Suprapubic skin (tissue), 4 donors: ENCODE measurements around the gene KIZ. TPM values are rescaled to one million over a fixed set of nuclear protein-coding genes. Genes with fewer than 3 reads are reported as not detected.

Source experiments
- DNase-seq, 2 donors: peaks; one replicate each; pipeline ENCODE4 v3.0.0-alpha.2; 2019; ENCODE audit warnings: low spot score in 2 of 2
- H3K27ac ChIP-seq: fragments of 200-600 bp; sonication (generic); one replicate; pipeline ENCODE4 v1.5.1; 2019
- H3K27me3 ChIP-seq: fragments of 200-600 bp; sonication (generic); one replicate; pipeline ENCODE4 v1.5.1; 2019
- H3K36me3 ChIP-seq: fragments of 200-600 bp; sonication (generic); one replicate; pipeline ENCODE4 v1.5.1; 2019
- H3K4me1 ChIP-seq: fragments of 200-600 bp; sonication (generic); one replicate; pipeline ENCODE4 v1.5.1; 2019
- H3K4me3 ChIP-seq: fragments of 200-600 bp; sonication (generic); one replicate; pipeline ENCODE4 v1.5.1; 2019; ENCODE audit warnings: mild to moderate bottlenecking
- H3K9me3 ChIP-seq: fragments of 200-600 bp; sonication (generic); one replicate; pipeline ENCODE4 v1.5.1; 2019
- EP300 ChIP-seq: sonication (generic); formaldehyde crosslinking; IDR thresholded peaks from one replicate; pipeline ENCODE4 v1.6.1; 2017; ENCODE audit warnings: antibody characterized with exemption
- POLR2A ChIP-seq, 2 donors: fragments of 450-650 bp; IDR thresholded peaks; one replicate each; pipeline ENCODE4 v1.6.1; 2017; ENCODE audit warnings: antibody characterized with exemption in 2 of 2, mild to moderate bottlenecking in 2 of 2, moderate library complexity in 2 of 2
- POLR2AphosphoS5 ChIP-seq, 3 donors: sonication (generic); formaldehyde crosslinking; IDR thresholded peaks; one replicate each; pipeline ENCODE4 v1.6.1; 2017; ENCODE audit warnings: antibody characterized with exemption in 3 of 3
- WGBS: methylation state at CpG from one replicate; pipeline ENCODE4 v1.1.5; 2018; 5-methylcytosine and 5-hydroxymethylcytosine counted together
- total RNA-seq, 4 donors: library from RNA; depleted of rRNA; stranded (reverse); fragments of >200 nt; gene quantifications; one replicate each; pipeline ENCODE4 v1.1.0, GENCODE V29; 2016
- TF ChIP-seq, protein P1 (sequence below), 2 donors: fragments of 200-600 bp in 1 of 2; fragments of 450-650 bp in 1 of 2; sonication (generic) in 1 of 2; IDR thresholded peaks; one replicate each; pipeline ENCODE4 v1.5.1; 2016 to 2019; ENCODE audit warnings: antibody characterized with exemption in 2 of 2, mild to moderate bottlenecking in 1 of 2, moderate library complexity in 1 of 2

The KIZ gene
- total RNA-seq, 4 donors from 2014 or later: 14.7 to 43.0 (median 34.0) TPM

DNA sequence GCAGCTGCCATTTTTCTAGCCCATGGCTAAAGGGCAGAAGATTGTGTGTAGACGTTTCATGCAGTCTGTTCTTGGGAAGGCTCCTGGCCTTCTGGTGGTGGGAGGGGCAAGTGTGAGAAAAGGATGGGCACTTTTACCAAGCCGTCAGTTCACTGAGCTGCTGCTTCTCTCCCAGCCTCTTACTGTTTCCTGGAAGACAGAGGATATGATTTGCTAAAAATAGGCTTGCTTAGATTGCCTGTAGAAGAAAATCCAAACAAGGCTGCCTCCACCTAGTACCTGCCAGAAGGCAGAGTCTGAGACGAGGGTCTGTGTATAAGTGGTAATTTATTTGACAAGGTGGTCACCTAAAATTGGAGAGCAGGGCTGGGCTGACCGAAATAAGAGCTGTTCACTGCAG lies 7.5 kb downstream of the KIZ start:
- Histone ChIP-seq H3K27ac (no peak overlapping the region), H3K36me3 (peaks cover 22% of the 10 kb centered on the region), H3K27me3 (no peaks in the 10 kb centered on the region), H3K9me3 (no peaks in the 10 kb centered on the region), H3K4me1 (no peaks in the 10 kb centered on the region), H3K4me3 (no peak overlapping the region)
- DNase-seq: no peak
- TF ChIP-seq POLR2AphosphoS5 (IDR thresholded peaks at IDR 0.05) (no peak), EP300 (no peak), POLR2A (IDR thresholded peaks at IDR 0.05) (no peak)
- TF ChIP-seq, protein P1, sequence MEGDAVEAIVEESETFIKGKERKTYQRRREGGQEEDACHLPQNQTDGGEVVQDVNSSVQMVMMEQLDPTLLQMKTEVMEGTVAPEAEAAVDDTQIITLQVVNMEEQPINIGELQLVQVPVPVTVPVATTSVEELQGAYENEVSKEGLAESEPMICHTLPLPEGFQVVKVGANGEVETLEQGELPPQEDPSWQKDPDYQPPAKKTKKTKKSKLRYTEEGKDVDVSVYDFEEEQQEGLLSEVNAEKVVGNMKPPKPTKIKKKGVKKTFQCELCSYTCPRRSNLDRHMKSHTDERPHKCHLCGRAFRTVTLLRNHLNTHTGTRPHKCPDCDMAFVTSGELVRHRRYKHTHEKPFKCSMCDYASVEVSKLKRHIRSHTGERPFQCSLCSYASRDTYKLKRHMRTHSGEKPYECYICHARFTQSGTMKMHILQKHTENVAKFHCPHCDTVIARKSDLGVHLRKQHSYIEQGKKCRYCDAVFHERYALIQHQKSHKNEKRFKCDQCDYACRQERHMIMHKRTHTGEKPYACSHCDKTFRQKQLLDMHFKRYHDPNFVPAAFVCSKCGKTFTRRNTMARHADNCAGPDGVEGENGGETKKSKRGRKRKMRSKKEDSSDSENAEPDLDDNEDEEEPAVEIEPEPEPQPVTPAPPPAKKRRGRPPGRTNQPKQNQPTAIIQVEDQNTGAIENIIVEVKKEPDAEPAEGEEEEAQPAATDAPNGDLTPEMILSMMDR (IDR thresholded peaks at IDR 0.05): no peak
- 84% methylated on average over 4 of the region's 4 CpGs for WGBS

DNA sequence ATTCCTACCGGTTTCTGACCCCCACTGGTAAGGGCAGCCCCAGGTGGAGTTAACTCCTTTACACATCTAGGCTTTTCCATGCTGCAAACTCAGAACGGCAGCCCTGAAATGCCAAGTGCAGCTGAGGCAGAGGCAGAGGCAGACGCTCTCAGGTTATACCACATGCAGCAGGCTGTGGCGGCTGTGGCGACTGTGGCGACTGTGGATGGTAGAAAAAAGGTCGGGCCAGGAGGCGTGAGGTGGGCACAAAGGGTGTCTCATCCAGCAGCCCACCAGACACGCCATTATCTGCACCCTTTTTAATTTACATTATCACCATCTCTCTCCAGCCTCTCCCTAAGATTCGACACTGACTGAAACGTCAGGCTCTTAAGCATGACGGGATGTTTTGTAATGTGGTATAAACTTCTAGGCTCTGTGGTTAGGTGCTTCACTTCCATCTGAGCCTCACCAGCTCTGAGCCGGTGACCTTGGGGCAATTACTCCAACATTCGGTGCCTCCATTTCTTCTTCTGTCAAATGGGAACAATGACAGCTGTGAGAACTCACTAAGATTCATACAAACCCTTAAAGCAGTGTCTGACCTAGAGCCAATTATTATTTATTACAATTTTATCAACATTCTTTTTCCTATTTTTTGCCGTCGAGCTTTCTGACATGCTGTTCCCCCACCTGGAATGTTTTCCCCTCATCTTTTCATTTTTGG lies 8.2 kb downstream of the KIZ start:
- TF ChIP-seq POLR2A (IDR thresholded peaks at IDR 0.05): no peak
- TF ChIP-seq, protein P1 (IDR thresholded peaks at IDR 0.05): no peak
- no peak for TF ChIP-seq EP300
- TF ChIP-seq POLR2AphosphoS5 (IDR thresholded peaks at IDR 0.05): no peak
- no peaks in the 10 kb centered on the region for H3K9me3 ChIP-seq
- DNase-seq: no peak
- H3K4me1 ChIP-seq: no peaks in the 10 kb centered on the region
- H3K27me3 ChIP-seq: no peaks in the 10 kb centered on the region
- 92% methylated on average over 16 of the region's 16 CpGs for WGBS
- H3K36me3 ChIP-seq: peaks cover 22% of the 10 kb centered on the region
- H3K27ac ChIP-seq: no peak overlapping the region
- H3K4me3 ChIP-seq: no peak overlapping the region

DNA sequence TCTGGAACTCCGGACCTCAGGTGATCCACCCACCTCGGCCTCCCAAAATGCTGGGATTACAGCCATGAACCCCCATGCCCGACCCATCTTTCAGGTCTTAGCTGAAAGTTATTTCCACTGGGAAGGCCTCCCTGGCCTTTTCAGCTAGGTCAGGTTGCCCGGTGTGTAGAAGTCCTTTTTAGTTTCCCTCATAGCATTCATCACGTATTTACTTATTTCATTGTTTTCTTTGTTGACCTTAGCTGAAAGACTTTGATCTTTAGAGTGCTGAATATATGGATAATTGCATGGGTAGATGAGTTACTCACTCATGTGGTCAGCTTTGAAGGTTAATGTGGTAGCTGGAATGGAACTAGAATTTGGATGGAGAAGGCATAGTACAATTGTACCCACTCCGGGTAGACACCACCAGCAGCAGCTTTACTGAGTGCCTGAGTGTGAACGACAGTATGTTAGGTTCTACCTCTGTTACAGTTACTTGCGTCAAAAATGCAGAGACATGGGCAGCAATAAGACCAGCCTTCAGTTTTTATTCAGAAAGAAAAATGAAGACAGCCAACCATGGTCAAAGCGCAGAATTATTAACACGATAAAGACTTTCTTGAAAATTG lies 9.1 kb downstream of the KIZ start:
- Histone ChIP-seq H3K36me3 (peaks cover 22% of the 10 kb centered on the region), H3K4me1 (no peaks in the 10 kb centered on the region), H3K4me3 (no peak overlapping the region), H3K27me3 (no peaks in the 10 kb centered on the region), H3K9me3 (no peaks in the 10 kb centered on the region), H3K27ac (no peak overlapping the region)
- no peak for DNase-seq
- TF ChIP-seq, protein P1 (IDR thresholded peaks at IDR 0.05): no peak
- no peak for TF ChIP-seq EP300
- TF ChIP-seq POLR2A (IDR thresholded peaks at IDR 0.05): no peak
- no peak for TF ChIP-seq POLR2AphosphoS5 (IDR thresholded peaks at IDR 0.05)
- WGBS: 94% methylated on average over 10 of the region's 10 CpGs

DNA sequence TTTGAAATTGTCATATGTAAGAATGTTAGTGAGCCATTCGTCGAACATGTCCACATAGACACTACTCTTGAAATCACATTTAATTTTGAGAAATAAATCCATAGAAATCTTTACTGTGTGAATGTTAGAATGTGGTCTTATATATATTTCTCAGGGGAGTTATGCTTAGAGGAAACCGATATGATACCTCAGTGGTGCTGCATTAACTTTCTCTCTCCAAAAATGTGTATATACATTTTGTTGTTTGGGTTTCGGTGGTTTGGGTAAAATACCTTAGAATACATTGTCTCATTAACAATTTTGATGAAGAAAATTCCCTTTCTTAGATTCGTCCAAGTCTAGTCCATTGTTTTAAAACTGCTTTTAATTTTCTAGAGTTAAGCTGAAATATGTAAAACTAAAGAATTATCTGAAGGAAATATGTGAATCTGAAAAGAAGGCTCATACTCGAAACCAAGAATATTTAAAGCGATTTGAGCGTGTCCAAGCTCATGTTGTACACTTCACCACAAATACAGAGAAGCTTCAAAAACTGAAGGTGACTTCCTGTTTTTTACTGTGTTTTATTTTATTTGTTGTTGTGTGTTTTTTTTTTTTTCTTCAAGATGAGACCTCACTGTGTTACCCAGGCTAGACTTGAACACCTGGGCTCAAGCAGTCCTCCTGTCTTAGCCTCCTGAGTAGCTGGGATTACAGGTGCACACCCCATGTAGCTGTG lies 10.3 kb downstream of the KIZ start:
- Histone ChIP-seq H3K4me3 (no peak overlapping the region), H3K9me3 (no peaks in the 10 kb centered on the region), H3K4me1 (no peaks in the 10 kb centered on the region), H3K27me3 (no peaks in the 10 kb centered on the region), H3K36me3 (peaks cover 22% of the 10 kb centered on the region), H3K27ac (no peak overlapping the region)
- TF ChIP-seq EP300: no peak
- TF ChIP-seq POLR2A (IDR thresholded peaks at IDR 0.05): no peak
- TF ChIP-seq, protein P1 (IDR thresholded peaks at IDR 0.05): no peak
- TF ChIP-seq POLR2AphosphoS5 (IDR thresholded peaks at IDR 0.05): no peak
- DNase-seq: no peak
- 92% methylated on average over 8 of the region's 8 CpGs for WGBS

DNA sequence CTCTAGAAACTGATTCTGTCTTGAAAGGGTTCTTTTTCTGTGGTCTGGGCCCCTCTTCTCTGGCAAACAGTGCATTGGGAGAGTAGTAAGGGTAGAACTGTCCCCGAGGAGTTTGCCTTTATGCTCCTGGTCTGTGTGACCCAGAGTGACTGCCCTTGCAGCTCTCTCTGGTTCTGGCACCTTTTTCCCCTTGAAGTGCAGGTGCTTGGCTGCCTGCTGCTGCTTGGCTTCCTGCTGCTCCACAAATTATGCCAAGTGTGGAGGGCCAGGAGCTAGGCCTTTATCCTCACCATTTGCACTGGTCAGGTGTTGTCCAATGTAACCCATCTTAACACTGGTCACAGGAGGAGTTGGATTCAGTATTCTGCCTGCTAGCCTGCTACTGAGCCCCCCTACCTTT lies 11.2 kb downstream of the KIZ start:
- 100% methylated on average over 1 of the region's 1 CpG for WGBS
- Histone ChIP-seq H3K36me3 (peaks cover 25% of the 10 kb centered on the region), H3K4me1 (no peaks in the 10 kb centered on the region), H3K27ac (no peak overlapping the region), H3K27me3 (no peaks in the 10 kb centered on the region), H3K9me3 (no peaks in the 10 kb centered on the region), H3K4me3 (no peak overlapping the region)
- TF ChIP-seq, protein P1 (IDR thresholded peaks at IDR 0.05): no peak
- no peak for TF ChIP-seq POLR2A (IDR thresholded peaks at IDR 0.05)
- TF ChIP-seq POLR2AphosphoS5 (IDR thresholded peaks at IDR 0.05): no peak
- no peak for TF ChIP-seq EP300
- no peak for DNase-seq
